Hepatocyte (in vitro differentiated cells): ENCODE results near the gene TMEM150B. TPM values are rescaled to one million over a fixed set of nuclear protein-coding genes. Genes with fewer than 3 reads are reported as not detected.

ENCODE experiments used
- DNase-seq: peaks from one replicate; pipeline ENCODE4 v3.0.0-alpha.2; 2016; ENCODE audit warnings: low spot score
- H2AFZ ChIP-seq: fragments of 200-600 bp; sonication (generic); 2 replicates; pipeline ENCODE4 v1.6.0; 2016; ENCODE audit warnings: antibody characterized with exemption, mild to moderate bottlenecking
- H3K27ac ChIP-seq: fragments of 200-600 bp; sonication (generic); 2 replicates; pipeline ENCODE4 v1.5.1; 2016; ENCODE audit warnings: mild to moderate bottlenecking
- H3K27me3 ChIP-seq: fragments of 200-600 bp; sonication (generic); 2 replicates; pipeline ENCODE4 v1.6.1; 2016
- H3K36me3 ChIP-seq: fragments of 200-600 bp; sonication (generic); replicated peaks from 2 replicates; pipeline ENCODE4 v1.5.1; 2016; ENCODE audit warnings: low read depth; ENCODE audit not compliant: insufficient read depth
- H3K4me1 ChIP-seq: fragments of 200-600 bp; sonication (generic); 2 replicates; pipeline ENCODE4 v1.5.1; 2016; ENCODE audit warnings: mild to moderate bottlenecking, moderate library complexity; ENCODE audit not compliant: insufficient read depth
- H3K4me2 ChIP-seq: fragments of 200-600 bp; sonication (generic); 2 replicates; pipeline ENCODE4 v1.6.0; 2016
- H3K4me3 ChIP-seq: fragments of 200-600 bp; sonication (generic); 2 replicates; pipeline ENCODE4 v1.5.1; 2016; ENCODE audit warnings: mild to moderate bottlenecking
- H3K79me2 ChIP-seq: fragments of 200-600 bp; sonication (generic); 2 replicates; pipeline ENCODE4 v1.6.0; 2017; ENCODE audit warnings: mild to moderate bottlenecking
- H3K9me2 ChIP-seq: fragments of 200-600 bp; sonication (generic); replicated peaks from 2 replicates; pipeline ENCODE4 v1.6.0; 2017; ENCODE audit warnings: mild to moderate bottlenecking; ENCODE audit not compliant: insufficient read depth
- H3K9me3 ChIP-seq: fragments of 200-600 bp; sonication (generic); 2 replicates; pipeline ENCODE4 v1.5.1; 2016; ENCODE audit warnings: low read depth, mild to moderate bottlenecking
- H4K20me1 ChIP-seq: fragments of 200-600 bp; sonication (generic); 2 replicates; pipeline ENCODE4 v1.6.0; 2016; ENCODE audit warnings: mild to moderate bottlenecking; ENCODE audit not compliant: insufficient read depth, poor library complexity, severe bottlenecking
- EZH2 ChIP-seq: fragments of 200-600 bp; sonication (generic); IDR thresholded peaks from 2 replicates; pipeline ENCODE4 v1.6.1; 2016; ENCODE audit warnings: antibody characterized with exemption, mild to moderate bottlenecking, borderline replicate concordance
- EZH2phosphoT487 ChIP-seq: fragments of 200-600 bp; sonication (generic); IDR thresholded peaks from one replicate; pipeline ENCODE4 v1.6.1; 2018; ENCODE audit warnings: antibody characterized with exemption, mild to moderate bottlenecking, low read depth, moderate library complexity; ENCODE audit not compliant: unreplicated experiment, severe bottlenecking
- WGBS: methylation state at CpG from one replicate; pipeline ENCODE4 v1.1.6; 2016; ENCODE audit warnings: low lambda C conversion rate; ENCODE audit errors: missing lambda C conversion rate; 5-methylcytosine and 5-hydroxymethylcytosine counted together
- polyA plus RNA-seq: library from polyadenylated mRNA; unstranded; fragments of >200 nt; fragmentation: Nextera tagmentation; extraction: Ambion mirVana; gene quantifications from 2 replicates; pipeline ENCODE4 v1.2.1, GENCODE V29; 2016
- total RNA-seq: library from RNA; depleted of rRNA; stranded (reverse); fragments of >200 nt; gene quantifications from 2 replicates; pipeline ENCODE4 v1.2.3, GENCODE V29; 2014
- TF ChIP-seq, protein P1 (sequence below): fragments of 200-600 bp; sonication (generic); IDR thresholded peaks from 2 replicates; pipeline ENCODE4 v1.5.1; 2016; ENCODE audit warnings: antibody characterized with exemption, mild to moderate bottlenecking; ENCODE audit not compliant: poor library complexity

The TMEM150B gene
- total and polyA plus RNA-seq, 2 experiments from 2014 or later: 9.2 to 25.4 TPM

DNA sequence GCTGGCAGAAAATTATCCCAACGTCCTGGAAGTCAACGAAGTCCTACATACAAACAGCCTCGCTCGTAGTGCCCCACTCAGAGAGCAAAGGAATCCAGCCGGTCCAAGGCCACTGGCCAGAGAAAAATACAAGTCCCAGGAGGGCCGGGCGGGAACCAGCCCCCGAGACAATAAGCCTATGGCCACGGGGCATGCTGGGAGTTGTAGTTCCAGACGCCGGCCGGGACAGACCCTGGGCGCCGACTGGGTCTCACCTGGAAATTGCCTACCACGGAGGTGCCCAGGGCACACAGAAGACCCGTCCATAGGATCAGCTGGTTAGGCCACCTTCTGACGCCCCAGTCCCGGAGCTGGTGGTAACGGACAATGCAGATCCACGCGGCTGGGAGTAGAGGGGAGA lies 5.4 kb downstream of the TMEM150B start:
- DNase-seq: peak; percentile 72
- H3K4me2 ChIP-seq: peak overlapping the region; percentile 78

DNA sequence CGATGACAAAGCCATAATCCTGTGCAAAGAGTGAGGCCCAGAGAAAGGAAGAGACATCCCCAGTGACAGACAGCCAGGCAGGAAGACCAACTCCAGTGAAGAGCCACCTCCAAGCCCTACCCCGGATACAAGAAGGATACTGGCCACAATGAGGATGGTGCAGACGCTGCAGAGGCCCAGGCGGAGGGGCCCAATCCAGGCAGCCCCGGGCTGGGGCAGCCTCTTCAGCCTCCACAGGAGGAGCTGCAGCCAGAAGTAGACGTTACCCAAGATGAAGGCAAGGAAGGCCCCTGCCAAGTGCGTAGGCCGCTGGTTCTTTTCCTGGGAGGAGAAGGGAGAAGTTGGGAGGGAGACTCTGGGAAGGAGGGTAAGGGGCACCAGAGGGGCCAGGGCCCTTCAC lies 8.5 kb downstream of the TMEM150B start:
- Histone ChIP-seq H3K4me2 (no peak overlapping the region), H3K27ac (no peak overlapping the region), H3K79me2 (no peaks in the 10 kb centered on the region), H2AFZ (no peak overlapping the region), H3K4me1 (peaks cover 3% of the 10 kb centered on the region), H3K9me3 (no peaks in the 10 kb centered on the region), H3K9me2 (no peaks in the 10 kb centered on the region), H3K27me3 (no peaks in the 10 kb centered on the region), H3K4me3 (no peak overlapping the region), H3K36me3 (no peaks in the 10 kb centered on the region), H4K20me1 (no peaks in the 10 kb centered on the region)
- 87% methylated on average over 8 of the region's 8 CpGs for WGBS
- no peak for DNase-seq
- TF ChIP-seq EZH2phosphoT487 (no peak), EZH2 (no peak)
- TF ChIP-seq, protein P1, sequence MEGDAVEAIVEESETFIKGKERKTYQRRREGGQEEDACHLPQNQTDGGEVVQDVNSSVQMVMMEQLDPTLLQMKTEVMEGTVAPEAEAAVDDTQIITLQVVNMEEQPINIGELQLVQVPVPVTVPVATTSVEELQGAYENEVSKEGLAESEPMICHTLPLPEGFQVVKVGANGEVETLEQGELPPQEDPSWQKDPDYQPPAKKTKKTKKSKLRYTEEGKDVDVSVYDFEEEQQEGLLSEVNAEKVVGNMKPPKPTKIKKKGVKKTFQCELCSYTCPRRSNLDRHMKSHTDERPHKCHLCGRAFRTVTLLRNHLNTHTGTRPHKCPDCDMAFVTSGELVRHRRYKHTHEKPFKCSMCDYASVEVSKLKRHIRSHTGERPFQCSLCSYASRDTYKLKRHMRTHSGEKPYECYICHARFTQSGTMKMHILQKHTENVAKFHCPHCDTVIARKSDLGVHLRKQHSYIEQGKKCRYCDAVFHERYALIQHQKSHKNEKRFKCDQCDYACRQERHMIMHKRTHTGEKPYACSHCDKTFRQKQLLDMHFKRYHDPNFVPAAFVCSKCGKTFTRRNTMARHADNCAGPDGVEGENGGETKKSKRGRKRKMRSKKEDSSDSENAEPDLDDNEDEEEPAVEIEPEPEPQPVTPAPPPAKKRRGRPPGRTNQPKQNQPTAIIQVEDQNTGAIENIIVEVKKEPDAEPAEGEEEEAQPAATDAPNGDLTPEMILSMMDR: no peak

More for the DNA sequence above, 5.4 kb downstream of the TMEM150B start:
- no peaks in the 10 kb centered on the region for H3K9me3 ChIP-seq
- no peaks in the 10 kb centered on the region for H3K79me2 ChIP-seq
- TF ChIP-seq EZH2phosphoT487 (no peak), EZH2 (no peak)
- TF ChIP-seq, protein P1: no peak
- H3K9me2 ChIP-seq: no peaks in the 10 kb centered on the region
- peak overlapping the region; percentile 36 for H2AFZ ChIP-seq
- H3K4me3 ChIP-seq: no peak overlapping the region
- no peak overlapping the region for H3K27ac ChIP-seq
- H4K20me1 ChIP-seq: no peaks in the 10 kb centered on the region
- WGBS: 16% methylated on average over 21 of the region's 21 CpGs
- H3K27me3 ChIP-seq: no peaks in the 10 kb centered on the region
- H3K36me3 ChIP-seq: no peaks in the 10 kb centered on the region
- peaks cover 6% of the 10 kb centered on the region for H3K4me1 ChIP-seq

DNA sequence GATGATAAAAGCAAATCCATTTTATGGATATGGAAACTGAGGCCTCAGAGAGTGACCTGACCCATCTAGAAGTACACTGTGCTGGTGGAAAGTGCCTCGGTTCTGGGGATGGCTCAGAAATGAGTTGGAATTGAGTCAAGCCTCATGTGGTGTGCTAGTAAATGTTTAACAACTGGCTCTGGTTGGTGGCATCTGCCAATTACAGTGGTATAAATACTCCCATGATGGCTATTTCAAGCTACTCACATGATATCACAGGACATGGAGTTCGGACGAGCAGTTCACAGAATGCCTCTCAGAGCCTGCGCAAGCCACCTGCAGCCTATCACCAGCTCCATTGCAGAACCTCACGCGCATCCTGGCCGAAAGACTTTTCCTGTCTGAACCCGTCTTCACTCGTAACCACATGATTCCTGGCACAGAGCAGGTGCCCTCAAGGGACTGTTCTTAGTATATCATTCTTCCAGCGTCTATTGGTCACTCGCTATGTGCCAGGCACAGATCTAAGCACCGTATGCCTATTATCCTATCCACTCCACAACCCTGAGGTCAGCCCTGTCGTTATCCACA lies 9.1 kb downstream of the TMEM150B start:
- DNase-seq: no peak
- Histone ChIP-seq H3K4me1 (peaks cover 3% of the 10 kb centered on the region), H3K9me3 (no peaks in the 10 kb centered on the region), H3K9me2 (no peaks in the 10 kb centered on the region), H3K4me3 (no peak overlapping the region), H4K20me1 (no peaks in the 10 kb centered on the region), H2AFZ (no peak overlapping the region), H3K79me2 (no peaks in the 10 kb centered on the region), H3K27ac (no peak overlapping the region), H3K4me2 (no peak overlapping the region), H3K27me3 (no peaks in the 10 kb centered on the region), H3K36me3 (no peaks in the 10 kb centered on the region)
- WGBS: 95% methylated on average over 13 of the region's 13 CpGs
- TF ChIP-seq EZH2 (no peak), EZH2phosphoT487 (no peak)
- TF ChIP-seq, protein P1: no peak

DNA sequence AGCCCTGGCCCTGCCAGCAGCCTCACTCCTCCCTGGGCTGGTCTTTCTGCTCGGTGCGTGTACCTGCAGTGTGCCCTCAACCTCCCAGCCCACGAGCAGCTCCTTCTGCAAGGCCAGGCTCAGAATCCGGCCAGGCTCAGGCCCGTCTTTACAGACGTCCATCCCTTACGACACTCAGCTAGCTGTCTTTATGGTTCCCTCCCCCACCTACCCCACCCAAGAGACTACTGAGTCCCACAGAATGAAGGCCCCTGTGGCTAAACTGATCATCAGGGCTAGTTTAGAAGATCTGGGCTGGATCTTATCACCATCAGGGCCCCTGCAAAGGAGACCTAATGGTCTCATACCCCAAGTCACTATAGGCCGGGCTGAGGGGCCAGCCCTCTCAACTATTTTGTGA lies 10.7 kb downstream of the TMEM150B start:
- 77% methylated on average over 8 of the region's 8 CpGs for WGBS
- H2AFZ ChIP-seq: no peak overlapping the region
- no peaks in the 10 kb centered on the region for H3K36me3 ChIP-seq
- no peak overlapping the region for H3K27ac ChIP-seq
- no peak overlapping the region for H3K4me2 ChIP-seq
- no peaks in the 10 kb centered on the region for H3K4me1 ChIP-seq
- no peaks in the 10 kb centered on the region for H3K79me2 ChIP-seq
- H3K4me3 ChIP-seq: no peak overlapping the region
- H4K20me1 ChIP-seq: no peaks in the 10 kb centered on the region
- DNase-seq: no peak
- H3K9me2 ChIP-seq: no peaks in the 10 kb centered on the region
- no peaks in the 10 kb centered on the region for H3K9me3 ChIP-seq
- TF ChIP-seq EZH2 (no peak), EZH2phosphoT487 (no peak)
- TF ChIP-seq, protein P1: no peak
- H3K27me3 ChIP-seq: no peaks in the 10 kb centered on the region
